Epithelial cell of proximal tubule (primary cell): Measurements from ENCODE around the gene IP6K3. TPM values are rescaled to one million over a fixed set of nuclear protein-coding genes. Genes with fewer than 3 reads are reported as not detected.

Experiments used
- DNase-seq: peaks from one replicate; pipeline ENCODE4 v3.0.0-alpha.2; 2011; ENCODE audit warnings: low read depth
- H3K4me3 ChIP-seq: 2 replicates; pipeline ENCODE4 v1.5.1; 2011; ENCODE audit warnings: low read depth, mild to moderate bottlenecking, low read length
- total RNA-seq: library from RNA; depleted of rRNA; stranded (reverse); fragments of >200 nt; gene quantifications from 2 replicates; pipeline ENCODE4 v1.2.3, GENCODE V29; 2015
- TF ChIP-seq, protein P1 (sequence below): conservative IDR thresholded peaks from 2 replicates; pipeline ENCODE4 v1.5.1; 2012; ENCODE audit warnings: low read depth, mild to moderate bottlenecking, low read length

IP6K3 gene
- total RNA-seq, 1 donor from 2014 or later = 0.40 TPM

DNA sequence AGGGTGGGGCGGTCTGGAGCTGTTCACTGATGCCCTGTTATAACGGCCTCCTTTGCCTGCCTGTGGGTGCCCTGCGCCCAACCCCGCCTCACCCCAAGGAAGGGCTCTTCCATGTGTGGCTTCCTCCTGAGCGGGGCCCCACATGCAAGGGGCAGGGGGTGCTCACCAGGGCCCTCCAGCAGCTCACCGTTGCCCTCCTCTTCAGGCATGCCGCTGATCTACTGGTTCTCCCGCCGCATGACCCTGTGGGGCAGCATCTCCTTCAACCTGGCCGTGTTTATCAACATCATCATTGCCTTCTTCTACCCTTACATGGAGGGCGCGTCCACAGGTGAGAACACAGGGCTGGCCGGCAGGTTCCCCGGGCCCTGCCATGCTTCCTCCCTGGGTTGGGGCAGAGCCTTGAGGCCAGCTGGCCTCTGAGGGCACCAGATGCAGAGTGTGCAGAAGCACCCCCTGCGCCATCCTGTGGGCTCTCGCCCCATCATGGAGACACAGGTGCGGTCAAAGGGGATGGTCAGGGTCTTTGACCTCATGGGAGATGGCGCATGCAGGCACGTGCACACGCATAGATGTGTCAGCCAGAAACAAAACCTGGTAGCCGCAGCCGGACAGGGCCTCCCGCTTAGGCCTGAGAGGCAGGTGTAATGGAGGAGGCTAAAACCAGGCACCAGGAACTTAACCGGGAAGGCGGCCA, 58.1 kb downstream of the IP6K3 start:
- TF ChIP-seq, protein P1, sequence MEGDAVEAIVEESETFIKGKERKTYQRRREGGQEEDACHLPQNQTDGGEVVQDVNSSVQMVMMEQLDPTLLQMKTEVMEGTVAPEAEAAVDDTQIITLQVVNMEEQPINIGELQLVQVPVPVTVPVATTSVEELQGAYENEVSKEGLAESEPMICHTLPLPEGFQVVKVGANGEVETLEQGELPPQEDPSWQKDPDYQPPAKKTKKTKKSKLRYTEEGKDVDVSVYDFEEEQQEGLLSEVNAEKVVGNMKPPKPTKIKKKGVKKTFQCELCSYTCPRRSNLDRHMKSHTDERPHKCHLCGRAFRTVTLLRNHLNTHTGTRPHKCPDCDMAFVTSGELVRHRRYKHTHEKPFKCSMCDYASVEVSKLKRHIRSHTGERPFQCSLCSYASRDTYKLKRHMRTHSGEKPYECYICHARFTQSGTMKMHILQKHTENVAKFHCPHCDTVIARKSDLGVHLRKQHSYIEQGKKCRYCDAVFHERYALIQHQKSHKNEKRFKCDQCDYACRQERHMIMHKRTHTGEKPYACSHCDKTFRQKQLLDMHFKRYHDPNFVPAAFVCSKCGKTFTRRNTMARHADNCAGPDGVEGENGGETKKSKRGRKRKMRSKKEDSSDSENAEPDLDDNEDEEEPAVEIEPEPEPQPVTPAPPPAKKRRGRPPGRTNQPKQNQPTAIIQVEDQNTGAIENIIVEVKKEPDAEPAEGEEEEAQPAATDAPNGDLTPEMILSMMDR = no peak
- DNase-seq = no peak
- H3K4me3 ChIP-seq = no peak overlapping the region

DNA sequence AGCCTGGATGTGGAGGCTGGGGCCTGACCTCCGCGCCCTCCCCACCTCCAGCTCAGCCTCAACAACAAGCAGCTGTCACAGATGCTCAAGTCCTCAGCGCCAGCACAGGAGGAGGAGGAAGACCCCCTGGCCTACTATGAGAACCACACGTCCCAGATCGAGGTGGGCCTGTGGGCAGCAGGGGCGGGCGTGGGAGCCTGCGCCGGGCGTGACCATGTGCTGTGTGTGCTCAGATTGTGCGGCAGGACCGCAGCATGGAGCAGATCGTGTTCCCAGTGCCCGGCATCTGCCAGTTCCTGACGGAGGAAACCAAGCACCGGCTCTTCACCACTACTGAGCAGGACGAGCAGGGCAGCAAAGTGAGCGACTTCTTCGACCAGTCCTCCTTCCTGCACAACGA, 58.7 kb downstream of the IP6K3 start:
- no peak for DNase-seq
- TF ChIP-seq, protein P1 = no peak
- no peak overlapping the region for H3K4me3 ChIP-seq

DNA sequence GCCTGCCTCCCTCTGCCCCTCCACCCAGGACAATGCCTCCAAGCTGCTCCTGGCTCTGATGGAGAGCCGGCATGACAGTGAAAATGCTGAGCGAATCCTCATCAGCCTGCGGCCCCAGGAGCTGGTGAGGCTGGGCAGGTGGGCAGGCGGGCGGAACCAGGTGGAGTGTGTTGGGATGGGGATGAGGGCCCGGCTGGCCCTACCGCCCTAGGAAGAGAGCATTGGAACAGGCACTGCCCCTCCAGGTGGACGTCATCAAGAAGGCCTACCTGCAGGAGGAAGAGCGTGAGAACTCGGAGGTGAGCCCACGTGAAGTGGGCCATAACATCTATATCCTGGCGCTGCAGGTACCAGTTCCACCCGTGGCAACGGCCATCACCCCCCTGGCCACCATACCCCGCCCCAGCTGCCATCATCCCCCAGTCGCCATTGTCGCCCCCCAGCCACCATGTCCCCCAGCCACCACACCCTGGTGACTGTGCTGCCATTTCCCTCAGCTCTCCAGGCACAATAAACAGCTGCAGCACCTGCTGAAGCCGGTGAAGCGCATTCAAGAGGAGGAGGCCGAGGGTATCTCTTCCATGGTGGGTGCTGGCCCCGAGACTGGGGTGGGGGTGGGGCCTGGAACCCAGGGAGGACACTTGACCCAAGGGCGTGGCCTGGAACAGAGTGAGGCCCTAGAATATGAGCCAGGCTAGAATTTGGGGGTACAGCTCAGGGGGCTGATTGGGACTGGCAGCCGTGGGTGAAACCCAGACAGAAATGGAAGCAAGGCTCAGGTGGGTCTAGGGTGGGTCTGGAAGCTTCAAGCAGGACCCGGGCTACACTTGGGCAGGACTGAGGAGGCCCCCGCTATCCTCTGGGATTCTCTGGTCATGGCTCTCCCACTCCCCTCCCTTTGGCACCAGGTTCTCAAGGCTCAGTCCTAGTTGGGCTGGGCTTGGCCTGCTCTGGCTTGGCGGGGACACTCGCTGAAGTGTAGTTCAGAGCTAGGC, 59.4 kb downstream of the IP6K3 start:
- DNase-seq = no peak
- H3K4me3 ChIP-seq = no peak overlapping the region
- TF ChIP-seq, protein P1 = no peak

DNA sequence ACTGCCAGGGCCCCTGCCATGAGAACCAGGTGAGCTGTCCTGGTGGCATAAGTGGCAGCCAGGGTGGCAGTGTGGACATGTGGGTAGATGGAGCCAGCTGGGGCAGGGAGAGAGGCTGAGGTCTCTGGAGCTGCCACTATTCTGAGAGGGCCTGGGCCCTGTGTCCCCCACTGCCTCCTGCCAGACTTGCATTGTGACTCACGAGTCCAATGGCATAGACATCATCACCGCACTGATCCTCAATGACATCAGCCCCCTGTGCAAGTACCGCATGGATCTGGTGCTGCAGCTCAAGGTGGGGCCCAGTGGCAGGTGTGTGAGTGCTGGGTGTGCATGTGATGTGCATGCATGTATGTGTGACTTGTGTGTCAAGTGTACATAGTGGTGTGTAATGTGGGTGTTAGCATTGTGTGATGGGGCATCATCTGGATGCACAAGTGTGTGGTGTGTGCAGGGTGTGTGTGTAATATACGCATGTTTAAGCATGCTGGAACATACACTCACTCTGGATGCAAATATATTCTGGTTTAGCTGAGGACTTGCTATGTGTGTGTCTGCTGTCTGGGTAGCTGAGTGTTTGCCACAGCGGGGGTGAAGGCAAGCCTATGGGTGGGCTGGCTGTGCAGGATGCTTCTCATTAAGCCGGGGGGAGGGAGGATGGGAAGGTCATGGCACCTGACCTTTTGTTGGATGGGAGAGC, 60.3 kb downstream of the IP6K3 start:
- TF ChIP-seq, protein P1 = no peak
- H3K4me3 ChIP-seq = no peak overlapping the region
- DNase-seq = no peak

DNA sequence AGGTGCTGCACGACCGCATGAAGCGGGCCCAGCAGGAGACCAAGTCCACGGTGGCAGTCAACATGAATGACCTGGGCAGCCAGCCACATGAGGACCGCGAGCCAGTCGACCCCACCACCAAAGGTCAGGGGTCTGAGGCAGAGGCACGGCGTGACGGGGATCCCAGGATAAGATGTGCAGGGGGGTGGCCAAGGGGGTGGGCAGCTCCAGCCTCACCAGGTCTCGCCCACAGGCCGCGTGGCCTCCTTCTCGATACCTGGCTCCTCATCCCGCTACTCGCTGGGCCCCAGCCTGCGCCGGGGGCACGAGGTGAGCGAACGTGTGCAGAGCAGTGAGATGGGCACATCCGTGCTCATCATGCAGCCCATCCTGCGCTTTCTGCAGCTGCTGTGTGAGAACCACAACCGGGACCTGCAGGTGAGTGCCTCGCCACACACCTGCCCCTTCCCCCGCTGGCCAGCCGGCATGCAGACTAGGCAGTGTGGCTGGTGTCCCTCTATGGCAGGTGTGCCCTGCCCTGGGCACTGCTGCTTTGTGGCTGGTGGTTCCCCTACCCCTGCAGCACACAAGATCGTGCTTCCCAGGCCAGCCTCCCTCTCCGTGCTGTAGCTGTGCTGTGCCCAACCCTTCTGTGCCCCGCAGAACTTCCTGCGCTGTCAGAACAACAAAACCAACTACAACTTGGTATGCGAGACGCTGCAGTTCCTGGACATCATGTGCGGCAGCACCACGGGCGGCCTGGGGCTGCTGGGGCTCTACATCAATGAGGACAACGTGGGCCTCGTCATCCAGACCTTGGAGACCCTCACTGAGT, 61.1 kb downstream of the IP6K3 start:
- no peak for DNase-seq
- TF ChIP-seq, protein P1 = no peak
- no peak overlapping the region for H3K4me3 ChIP-seq

DNA sequence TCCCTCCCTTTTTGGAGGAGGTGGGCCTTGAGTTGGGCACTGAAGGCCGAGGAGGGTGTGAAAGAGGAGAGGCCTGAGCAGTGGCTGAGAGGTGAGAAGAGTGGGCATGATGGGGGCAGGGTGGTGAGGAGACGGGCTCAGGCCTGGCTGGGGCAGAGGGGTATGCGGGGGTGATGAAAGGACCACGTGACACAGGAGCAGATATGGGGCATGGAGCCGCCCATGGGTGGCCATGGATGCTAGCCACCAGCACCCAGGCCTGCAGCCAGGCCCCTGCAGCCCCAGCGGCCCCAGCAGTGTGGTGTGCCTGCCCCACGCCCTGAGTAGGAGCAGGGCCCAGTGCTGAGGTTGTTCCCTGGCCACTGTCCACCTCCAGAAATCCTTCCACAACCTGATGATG, 61.7 kb downstream of the IP6K3 start:
- no peak overlapping the region for H3K4me3 ChIP-seq
- no peak for DNase-seq
- TF ChIP-seq, protein P1 = no peak
